GM23248 (cell line): ENCODE measurements around the gene MLYCD.

Experiments
- EZH2 ChIP-seq: fragments of 200-600 bp; sonication (generic); IDR thresholded peaks from 2 replicates; pipeline ENCODE4 v1.6.1; 2018; ENCODE audit warnings: antibody characterized with exemption, mild to moderate bottlenecking; ENCODE audit not compliant: insufficient read depth, poor library complexity, severe bottlenecking
- EZH2phosphoT487 ChIP-seq: fragments of 200-600 bp; sonication (generic); IDR thresholded peaks from 2 replicates; pipeline ENCODE4 v1.6.1; 2018; ENCODE audit warnings: antibody characterized with exemption, moderate library complexity, mild to moderate bottlenecking, low read depth; ENCODE audit not compliant: insufficient read depth

DNA sequence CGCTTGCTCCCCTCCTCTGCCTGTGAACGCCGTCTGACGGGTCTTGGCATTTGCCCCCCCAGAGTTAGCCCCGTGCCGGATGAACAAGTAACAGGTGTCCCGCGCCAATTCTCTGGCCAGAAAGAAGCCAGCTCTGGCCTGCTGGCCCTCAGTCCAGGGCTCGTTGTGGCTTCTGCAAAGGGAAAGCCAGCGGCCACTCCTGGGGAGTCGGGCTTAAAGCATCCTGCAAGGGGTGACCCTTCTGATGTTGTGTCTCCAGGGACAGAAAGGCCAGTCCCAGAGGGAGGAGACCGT is 35.7 kb downstream of the MLYCD start:
- no peak for TF ChIP-seq EZH2
- no peak for TF ChIP-seq EZH2phosphoT487
